Prostate gland (tissue), 2 donors: Measurements from ENCODE around the gene MPZL1. TPM values are rescaled to one million over a fixed set of nuclear protein-coding genes. Genes with fewer than 3 reads are reported as not detected.
A peak's percentile ranks its signal among the peaks of the same experiment; 100 is the strongest.
"Not testable (repeated sequence)": the region's sequence is repeated elsewhere in the genome, so short reads cannot be mapped to it uniquely, and the experiment has no call there.

ENCODE experiments used
- DNase-seq: peaks from one replicate; pipeline ENCODE4 v3.0.0-alpha.2; 2019; ENCODE audit warnings: low spot score
- H3K27ac ChIP-seq, 2 donors: fragments of 200-600 bp; sonication (generic); 2 replicates each; pipeline ENCODE4 v1.5.1; 2017 to 2019
- H3K27me3 ChIP-seq: fragments of 200-600 bp; sonication (generic); replicated peaks from 2 replicates; pipeline ENCODE4 v1.5.1; 2019; ENCODE audit not compliant: insufficient read depth
- H3K36me3 ChIP-seq, 2 donors: fragments of 200-600 bp; sonication (generic); 1 replicate in 1 of 2; 2 replicates in 1 of 2; pipeline versions ENCODE4 v1.5.1 to v1.8.1; 2017 to 2019
- H3K4me1 ChIP-seq: fragments of 200-600 bp; sonication (generic); replicated peaks from 2 replicates; pipeline ENCODE4 v1.5.1; 2019
- H3K4me3 ChIP-seq, 2 donors: fragments of 200-600 bp; sonication (generic); 2 replicates each; pipeline ENCODE4 v1.5.1; 2017 to 2019
- H3K9me3 ChIP-seq: fragments of 200-600 bp; sonication (generic); 2 replicates; pipeline ENCODE4 v1.5.1; 2017
- POLR2A ChIP-seq: fragments of 450-650 bp; IDR thresholded peaks from one replicate; pipeline ENCODE4 v1.6.1; 2016; ENCODE audit warnings: antibody characterized with exemption, mild to moderate bottlenecking
- POLR2AphosphoS5 ChIP-seq: sonication (generic); formaldehyde crosslinking; IDR thresholded peaks from one replicate; pipeline ENCODE4 v1.6.1; 2017; ENCODE audit warnings: antibody characterized with exemption
- WGBS: methylation state at CpG from one replicate; pipeline ENCODE4 v1.1.5; 2018; 5-methylcytosine and 5-hydroxymethylcytosine counted together
- intact Hi-C: fragments of 100-400 bp; cut with DNase I; formaldehyde crosslinking; loops from one replicate; pipeline ENCODE4 v1.14.2; 2022
- total RNA-seq, 2 donors: library from RNA; depleted of rRNA; stranded (reverse); fragments of >200 nt; gene quantifications; one replicate each; pipeline ENCODE4 v1.1.0, GENCODE V29; 2016
- TF ChIP-seq, protein P1 (sequence below), 4 experiments: fragments of 200-600 bp in 2 of 4; fragments of 450-650 bp in 2 of 4; sonication (generic) in 2 of 4; IDR thresholded peaks; 1 replicate in 3 of 4; 2 replicates in 1 of 4; pipeline ENCODE4 v1.5.1; 2016 to 2019; ENCODE audit warnings: antibody characterized with exemption in 4 of 4, mild to moderate bottlenecking in 2 of 4, moderate library complexity in 2 of 4

MPZL1 gene
- total RNA-seq, 2 donors from 2014 or later = 52.5 to 135 TPM

DNA sequence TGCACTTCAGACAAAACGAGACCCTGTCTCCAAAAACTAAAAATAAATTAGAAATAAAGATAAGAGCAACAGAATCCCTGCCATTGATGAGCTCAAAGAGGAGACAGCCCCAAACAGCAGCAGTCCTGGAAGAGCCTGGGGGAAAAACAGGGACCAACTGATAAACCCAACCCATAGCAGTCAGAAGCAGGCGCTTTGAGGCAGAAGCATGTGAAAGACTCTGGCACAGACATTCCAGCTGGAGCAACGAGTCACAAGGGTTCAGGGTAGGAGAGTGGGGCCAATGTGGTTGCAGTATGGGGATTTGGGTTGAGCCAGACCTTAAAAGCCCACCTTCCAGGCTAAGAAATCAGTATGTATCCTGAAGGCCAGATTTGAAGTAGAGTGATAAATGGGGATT, 78.5 kb downstream of the MPZL1 start:
- Histone ChIP-seq H3K36me3 (no peaks in the 10 kb centered on the region), H3K9me3 (no peaks in the 10 kb centered on the region), H3K4me1 (peaks cover 9% of the 10 kb centered on the region), H3K27ac (no peak overlapping the region), H3K4me3 (no peak overlapping the region), H3K27me3 (no peaks in the 10 kb centered on the region)
- 42% methylated on average over 3 of the region's 3 CpGs for WGBS
- no peak for DNase-seq
- intact Hi-C loops = loop anchor here (5.0 to 10.0 kb wide), 2 partner anchors 245 to 282 kb away; partner anchors contain the start of gene CREG1
- TF ChIP-seq POLR2A (no peak), POLR2AphosphoS5 (no peak)
- TF ChIP-seq, protein P1, sequence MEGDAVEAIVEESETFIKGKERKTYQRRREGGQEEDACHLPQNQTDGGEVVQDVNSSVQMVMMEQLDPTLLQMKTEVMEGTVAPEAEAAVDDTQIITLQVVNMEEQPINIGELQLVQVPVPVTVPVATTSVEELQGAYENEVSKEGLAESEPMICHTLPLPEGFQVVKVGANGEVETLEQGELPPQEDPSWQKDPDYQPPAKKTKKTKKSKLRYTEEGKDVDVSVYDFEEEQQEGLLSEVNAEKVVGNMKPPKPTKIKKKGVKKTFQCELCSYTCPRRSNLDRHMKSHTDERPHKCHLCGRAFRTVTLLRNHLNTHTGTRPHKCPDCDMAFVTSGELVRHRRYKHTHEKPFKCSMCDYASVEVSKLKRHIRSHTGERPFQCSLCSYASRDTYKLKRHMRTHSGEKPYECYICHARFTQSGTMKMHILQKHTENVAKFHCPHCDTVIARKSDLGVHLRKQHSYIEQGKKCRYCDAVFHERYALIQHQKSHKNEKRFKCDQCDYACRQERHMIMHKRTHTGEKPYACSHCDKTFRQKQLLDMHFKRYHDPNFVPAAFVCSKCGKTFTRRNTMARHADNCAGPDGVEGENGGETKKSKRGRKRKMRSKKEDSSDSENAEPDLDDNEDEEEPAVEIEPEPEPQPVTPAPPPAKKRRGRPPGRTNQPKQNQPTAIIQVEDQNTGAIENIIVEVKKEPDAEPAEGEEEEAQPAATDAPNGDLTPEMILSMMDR (IDR thresholded peaks at IDR 0.05) = no peak

DNA sequence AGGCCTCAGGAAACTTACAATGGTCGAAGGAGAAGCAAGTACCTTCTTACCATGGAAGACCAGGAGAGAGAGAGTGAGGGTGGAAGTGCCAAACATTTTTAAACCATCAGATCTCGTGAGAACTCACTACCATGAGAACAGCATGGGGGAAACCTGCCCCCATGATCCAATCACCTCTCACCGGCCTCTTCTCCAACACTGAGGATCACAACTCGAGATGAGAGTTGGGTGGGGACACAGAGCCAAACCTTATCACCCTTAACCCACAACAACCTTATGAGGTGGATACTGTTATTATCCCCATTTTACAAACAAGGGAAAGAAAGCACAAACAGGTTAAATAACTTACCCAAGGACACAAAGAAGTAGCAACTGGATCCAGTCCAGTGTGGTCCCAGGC, 80.5 kb downstream of the MPZL1 start:
- intact Hi-C loops = loop anchor here (2.0 to 10.0 kb wide), 3 partner anchors 79 to 280 kb away; partner anchors contain the start of gene CREG1
- no peaks in the 10 kb centered on the region for H3K9me3 ChIP-seq
- H3K27me3 ChIP-seq = no peaks in the 10 kb centered on the region
- 96% methylated on average over 4 of the region's 4 CpGs for WGBS
- no peaks in the 10 kb centered on the region for H3K4me1 ChIP-seq
- H3K4me3 ChIP-seq = no peak overlapping the region
- TF ChIP-seq, protein P1 (IDR thresholded peaks at IDR 0.05) = no peak
- TF ChIP-seq POLR2A = no peak
- no peak for TF ChIP-seq POLR2AphosphoS5
- no peak for DNase-seq
- no peaks in the 10 kb centered on the region for H3K36me3 ChIP-seq
- no peak overlapping the region for H3K27ac ChIP-seq

DNA sequence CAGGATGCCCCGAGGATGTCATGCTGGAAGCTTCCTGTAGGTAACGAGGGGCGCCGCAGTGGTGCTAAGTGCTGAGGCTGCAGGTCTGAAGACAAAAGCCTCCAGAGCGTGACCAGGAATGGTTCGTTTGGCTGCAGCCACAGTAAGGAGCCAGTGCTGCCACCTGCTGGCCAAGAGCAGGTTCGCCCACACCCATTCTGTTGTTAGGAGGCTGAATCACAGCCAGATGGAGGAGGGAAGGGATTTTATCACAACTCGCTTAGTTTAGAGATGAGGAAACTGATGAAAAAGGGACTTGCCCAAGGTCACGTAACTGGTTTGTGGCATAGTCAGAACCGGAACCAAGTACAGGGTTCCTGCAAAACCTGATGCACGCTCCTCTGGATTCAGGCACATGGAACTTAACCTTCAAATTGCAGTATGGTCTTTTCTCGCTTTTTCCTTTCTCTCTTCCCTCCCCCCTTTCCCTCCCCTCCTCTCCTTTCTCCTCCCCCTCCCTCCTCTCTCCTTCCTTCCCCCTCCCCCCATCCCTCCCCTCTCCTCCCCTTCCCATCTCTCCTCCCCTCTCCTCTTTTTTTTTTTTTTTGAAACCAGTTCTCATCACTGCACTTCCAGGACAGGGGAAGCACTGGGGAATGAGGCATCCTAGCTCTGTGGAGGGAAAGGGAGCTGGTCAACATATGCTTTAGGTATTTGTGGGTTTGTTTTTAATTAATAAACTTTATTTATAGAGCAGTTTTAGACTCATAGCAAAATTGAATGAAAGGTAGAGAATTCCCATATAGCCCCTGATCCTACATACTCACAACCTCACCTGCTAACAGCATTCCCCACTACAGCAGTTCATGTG, 81.8 kb downstream of the MPZL1 start:
- Histone ChIP-seq H3K4me3 (no peak overlapping the region), H3K4me1 (no peaks in the 10 kb centered on the region), H3K36me3 (no peaks in the 10 kb centered on the region), H3K27me3 (no peaks in the 10 kb centered on the region), H3K27ac (no peak overlapping the region), H3K9me3 (no peaks in the 10 kb centered on the region)
- intact Hi-C loops = loop anchor here (2.0 to 10.0 kb wide), 3 partner anchors 81 to 279 kb away; partner anchors contain the start of gene CREG1
- WGBS = 18% methylated on average over 12 of the region's 12 CpGs
- TF ChIP-seq, protein P1 (IDR thresholded peaks at IDR 0.05) = peak; percentile 93 to 95 (median 94)
- TF ChIP-seq POLR2A (no peak), POLR2AphosphoS5 (peak; percentile 87)
- peak; percentile 92 for DNase-seq

DNA sequence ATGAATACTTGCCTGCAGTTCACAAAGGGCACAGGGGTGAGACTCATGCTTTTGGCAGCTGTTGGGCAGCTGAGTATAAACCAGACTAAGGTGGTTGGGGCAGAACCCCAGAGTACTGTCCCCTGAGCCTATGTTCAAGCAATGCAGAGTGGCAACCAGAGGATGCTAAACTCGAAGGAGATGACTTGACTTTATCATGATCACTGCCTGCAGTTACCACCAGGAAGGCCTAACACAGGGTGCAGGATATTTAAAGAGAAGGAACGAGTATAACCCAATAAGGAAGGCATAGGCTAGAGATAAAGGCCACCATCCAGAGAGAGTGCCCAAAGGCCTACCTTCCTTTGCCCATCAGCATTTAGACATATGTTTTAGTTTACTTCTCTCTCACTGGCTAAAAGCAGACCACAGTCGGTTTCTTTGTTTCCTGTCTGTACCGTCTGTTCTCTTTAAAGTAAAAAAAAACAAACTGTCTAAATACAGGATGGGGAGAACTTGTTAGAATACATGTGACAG, 83.3 kb downstream of the MPZL1 start:
- TF ChIP-seq POLR2AphosphoS5 = peak; percentile 12
- TF ChIP-seq POLR2A = no peak
- TF ChIP-seq, protein P1 (IDR thresholded peaks at IDR 0.05) = no peak
- 55% methylated on average over 4 of the region's 4 CpGs for WGBS
- intact Hi-C loops = loop anchor here (10.0 kb wide), 1 partner anchor 250 kb away; the partner anchor contains the start of gene CREG1

DNA sequence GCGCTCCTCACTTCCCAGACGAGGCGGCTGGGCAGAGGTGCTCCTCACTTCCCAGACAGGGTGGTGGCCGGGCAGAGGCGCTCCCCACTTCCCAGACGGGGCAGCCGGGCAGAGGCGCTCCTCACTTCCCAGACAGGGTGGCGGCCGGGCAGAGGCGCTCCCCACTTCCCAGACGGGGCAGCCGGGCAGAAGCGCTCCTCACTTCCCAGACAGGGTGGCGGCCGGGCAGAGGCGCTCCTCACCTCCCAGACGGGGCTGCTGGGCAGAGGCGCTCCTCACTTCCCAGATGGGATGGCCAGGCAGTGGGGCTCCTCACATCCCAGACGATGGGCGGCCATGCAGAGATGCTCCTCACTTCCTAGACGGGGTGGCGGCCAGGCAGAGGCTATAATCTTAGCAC, 84.5 kb downstream of the MPZL1 start:
- intact Hi-C loops = loop anchor here (10.0 kb wide), 1 partner anchor 251 kb away; the partner anchor contains the start of gene CREG1
- not testable (repeated sequence) for H3K4me1 ChIP-seq, H3K9me3 ChIP-seq, DNase-seq, H3K36me3 ChIP-seq, H3K27me3 ChIP-seq, H3K27ac ChIP-seq, H3K4me3 ChIP-seq
- 93% methylated on average over 17 of the region's 23 CpGs for WGBS

More for the DNA sequence above, 83.3 kb downstream of the MPZL1 start:
- no peak for DNase-seq
- Histone ChIP-seq H3K4me1 (no peaks in the 10 kb centered on the region), H3K9me3 (no peaks in the 10 kb centered on the region), H3K27me3 (no peaks in the 10 kb centered on the region), H3K36me3 (no peaks in the 10 kb centered on the region), H3K4me3 (no peak overlapping the region), H3K27ac (peak overlapping the region in 1 of 2 donors; percentile 17)

DNA sequence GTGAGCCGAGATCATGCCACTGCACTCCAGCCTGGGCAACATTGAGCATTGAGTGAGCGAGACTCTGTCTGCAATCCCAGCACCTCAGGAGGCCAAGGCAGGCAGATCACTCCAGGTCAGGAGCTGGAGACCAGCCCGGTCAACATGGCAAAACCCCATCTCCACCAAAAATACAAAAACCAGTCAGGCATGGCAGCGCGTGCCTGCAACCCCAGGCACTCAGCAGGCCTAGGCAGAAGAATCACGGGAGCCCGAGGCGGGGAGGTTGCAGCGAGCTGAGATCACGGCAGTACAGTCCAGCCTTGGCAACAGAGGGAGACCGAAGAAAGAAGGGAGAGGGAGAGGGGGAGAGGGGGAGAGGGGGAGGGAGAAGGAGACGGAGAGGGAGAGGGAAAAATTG, 84.9 kb downstream of the MPZL1 start:
- H3K27me3 ChIP-seq, DNase-seq, H3K4me3 ChIP-seq, H3K4me1 ChIP-seq, H3K27ac ChIP-seq, H3K36me3 ChIP-seq, H3K9me3 ChIP-seq: not testable (repeated sequence)
- 82% methylated on average over 12 of the region's 12 CpGs for WGBS
- intact Hi-C loops = loop anchor here (10.0 kb wide), 1 partner anchor 252 kb away; the partner anchor contains the start of gene CREG1
